K562 (cell line): Measurements from ENCODE around the gene CHSY3. TPM values are rescaled to one million over a fixed set of nuclear protein-coding genes. Genes with fewer than 3 reads are reported as not detected.

Experiments used
- ETS2 ChIP-seq: IDR thresholded peaks from 2 replicates; pipeline ENCODE4 v1.6.1; 2016; ENCODE audit warnings: borderline replicate concordance, missing genetic modification characterization, mild to moderate bottlenecking, moderate library complexity, missing compliant biosample characterization; ENCODE audit not compliant: poor library complexity, severe bottlenecking
- NUFIP1 ChIP-seq: fragments of 450-650 bp; IDR thresholded peaks from 2 replicates; pipeline ENCODE4 v1.6.1; 2018; ENCODE audit not compliant: partially characterized antibody
- PATZ1 ChIP-seq: fragments of 250-450 bp; sonication (Bioruptor Pico); IDR thresholded peaks from 2 replicates; pipeline ENCODE4 v1.5.0; 2020; ENCODE audit warnings: mild to moderate bottlenecking, borderline replicate concordance
- ZBTB11 ChIP-seq, 3 experiments: fragments of 200-800 bp in 1 of 3; fragments of 250-450 bp in 1 of 3; fragments of 450-650 bp in 1 of 3; sonication (Bioruptor Pico) in 1 of 3; sonication (Bioruptor generic) in 1 of 3; formaldehyde crosslinking in 1 of 3; IDR thresholded peaks; 2 replicates each; pipeline versions ENCODE4 v1.6.1 to v1.8.0; 2016 to 2022; ENCODE audit warnings: mild to moderate bottlenecking in 2 of 3, missing genetic modification characterization in 2 of 3, missing compliant biosample characterization in 1 of 3, moderate library complexity in 1 of 3
- ZNF717 ChIP-seq: fragments of 250-450 bp; sonication (Bioruptor Pico); IDR thresholded peaks from 2 replicates; pipeline ENCODE4 v1.5.0; 2021
- polyA plus RNA-seq, 8 experiments: library from polyadenylated mRNA; depleted of rRNA in 4 of 8; stranded (reverse) in 5 of 8; unstranded in 3 of 8; fragments of >200 nt; fragmentation: Nextera tagmentation in 2 of 8; fragmentation: Illumina TruSeq in 1 of 8; extraction: Ambion mirVana in 2 of 8; extraction: Trizol in 1 of 8; gene quantifications; 2 replicates each; pipeline versions ENCODE4 v1.2.1 to v1.2.3, GENCODE V29; 2011 to 2014; ENCODE audit warnings: inconsistent platforms in 1 of 8, missing spikeins in 1 of 8
- total RNA-seq, 7 experiments: library from RNA; depleted of rRNA in 6 of 7; stranded (reverse); fragments of >200 nt in 6 of 7; fragmentation: Illumina TruSeq in 2 of 7; extraction: Trizol in 2 of 7; gene quantifications; 2 replicates each; pipeline versions ENCODE4 v1.2.1 to v1.2.3, GENCODE V29; 2011 to 2021; ENCODE audit warnings: low replicate concordance in 1 of 7

The CHSY3 gene
- total and polyA plus RNA-seq, 9 of the 15 experiments (the other 6 are each of a cell fraction or from before 2014, with no cell fraction given), result 0.04 TPM; not detected in 8

- TF ChIP-seq ZBTB11 (CRISPR knock-in tag; IDR thresholded peaks at IDR 0.05) (no peak), ZNF717 (no peak), PATZ1 (CRISPR knock-in tag) (no peak), NUFIP1 (no peak), ETS2 (tag) (no peak)
These were observed 170.6 kb downstream of the CHSY3 start (continued) for GRCh38 chr5:130074820-130075219.
